Suprapubic skin (tissue), 3 donors: ENCODE results near the gene OXA1L.

ENCODE experiments used
- EP300 ChIP-seq: sonication (generic); formaldehyde crosslinking; IDR thresholded peaks from one replicate; pipeline ENCODE4 v1.6.1; 2017; ENCODE audit warnings: antibody characterized with exemption
- TF ChIP-seq, protein P1 (sequence below), 2 donors: fragments of 200-600 bp in 1 of 2; fragments of 450-650 bp in 1 of 2; sonication (generic) in 1 of 2; IDR thresholded peaks; one replicate each; pipeline ENCODE4 v1.5.1; 2016 to 2019; ENCODE audit warnings: antibody characterized with exemption in 2 of 2, mild to moderate bottlenecking in 1 of 2, moderate library complexity in 1 of 2

DNA sequence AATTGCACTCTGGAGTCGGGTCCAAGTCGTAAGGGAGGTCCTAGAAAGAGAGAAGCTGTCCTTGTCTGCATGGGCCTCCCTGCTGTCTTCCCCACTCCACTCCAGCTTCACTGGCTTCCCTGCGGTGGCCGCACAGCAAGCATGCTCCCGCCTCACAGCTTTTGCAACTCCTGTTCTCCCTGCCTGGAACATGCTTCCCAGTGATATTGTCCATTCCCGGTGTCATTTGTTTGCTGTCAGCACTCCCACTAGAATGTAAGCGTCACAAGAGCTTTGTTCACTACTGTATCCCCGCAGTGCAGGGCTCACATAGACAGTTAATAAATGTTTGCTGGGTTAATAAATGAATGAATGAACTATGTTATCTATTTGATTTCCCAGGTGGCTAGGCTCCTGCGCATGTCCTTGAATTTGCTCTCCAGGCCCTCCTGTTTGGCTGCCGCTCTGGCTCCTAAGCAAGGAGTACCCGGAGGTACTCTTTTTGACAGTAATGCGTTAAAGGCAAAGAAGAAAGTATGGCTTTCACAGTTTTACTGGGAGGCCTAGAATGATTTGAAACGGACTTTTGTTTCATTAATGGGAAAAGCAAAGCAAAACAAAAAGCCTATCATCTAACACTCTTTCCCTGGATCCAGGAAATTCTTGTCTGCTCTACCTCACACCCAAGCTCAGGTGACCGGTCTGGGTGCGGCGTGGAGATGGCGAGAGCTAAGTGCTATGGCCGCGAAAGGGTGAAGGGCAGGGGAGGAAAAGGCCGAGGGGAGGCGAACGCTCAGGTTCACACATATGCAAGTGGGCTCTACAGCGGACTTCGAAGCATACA, 54.9 kb downstream of the OXA1L start:
- no peak for TF ChIP-seq EP300
- TF ChIP-seq, protein P1, sequence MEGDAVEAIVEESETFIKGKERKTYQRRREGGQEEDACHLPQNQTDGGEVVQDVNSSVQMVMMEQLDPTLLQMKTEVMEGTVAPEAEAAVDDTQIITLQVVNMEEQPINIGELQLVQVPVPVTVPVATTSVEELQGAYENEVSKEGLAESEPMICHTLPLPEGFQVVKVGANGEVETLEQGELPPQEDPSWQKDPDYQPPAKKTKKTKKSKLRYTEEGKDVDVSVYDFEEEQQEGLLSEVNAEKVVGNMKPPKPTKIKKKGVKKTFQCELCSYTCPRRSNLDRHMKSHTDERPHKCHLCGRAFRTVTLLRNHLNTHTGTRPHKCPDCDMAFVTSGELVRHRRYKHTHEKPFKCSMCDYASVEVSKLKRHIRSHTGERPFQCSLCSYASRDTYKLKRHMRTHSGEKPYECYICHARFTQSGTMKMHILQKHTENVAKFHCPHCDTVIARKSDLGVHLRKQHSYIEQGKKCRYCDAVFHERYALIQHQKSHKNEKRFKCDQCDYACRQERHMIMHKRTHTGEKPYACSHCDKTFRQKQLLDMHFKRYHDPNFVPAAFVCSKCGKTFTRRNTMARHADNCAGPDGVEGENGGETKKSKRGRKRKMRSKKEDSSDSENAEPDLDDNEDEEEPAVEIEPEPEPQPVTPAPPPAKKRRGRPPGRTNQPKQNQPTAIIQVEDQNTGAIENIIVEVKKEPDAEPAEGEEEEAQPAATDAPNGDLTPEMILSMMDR (IDR thresholded peaks at IDR 0.05), result no peak
